HG02678 (cell line): ENCODE results near the gene IRF4.

Experiments
- ATAC-seq: cut with Tn5 transposase; IDR thresholded peaks from one replicate; pipeline ENCODE4 v1.9.1; 2021; ENCODE audit warnings: mild to moderate bottlenecking, moderate library complexity; ENCODE audit not compliant: unreplicated experiment

The IRF4 gene

GRCh38 chr6:436308-437036, 44.9 kb downstream of the IRF4 start:
- ATAC-seq, result no peak

- ATAC-seq, result no peak
Measured at GRCh38 chr6:437037-437392, 45.5 kb downstream of the IRF4 start.

- ATAC-seq, result no peak
Measured at GRCh38 chr6:438634-439170, 47.1 kb downstream of the IRF4 start.

GRCh38 chr6:439641-440167, 48.2 kb downstream of the IRF4 start:
- ATAC-seq, result no peak

GRCh38 chr6:441126-441920, 49.8 kb downstream of the IRF4 start:
- no peak for ATAC-seq

- no peak for ATAC-seq
Measured at GRCh38 chr6:443621-444159, 52.1 kb downstream of the IRF4 start.

GRCh38 chr6:444653-445275, 53.2 kb downstream of the IRF4 start:
- no peak for ATAC-seq

GRCh38 chr6:445571-446417, 54.2 kb downstream of the IRF4 start:
- ATAC-seq, result no peak

GRCh38 chr6:446418-447366, 55.1 kb downstream of the IRF4 start:
- no peak for ATAC-seq

GRCh38 chr6:447381-448165, 56.0 kb downstream of the IRF4 start:
- no peak for ATAC-seq

GRCh38 chr6:448296-449056, 56.9 kb downstream of the IRF4 start:
- ATAC-seq, result no peak

GRCh38 chr6:449057-449430, 57.5 kb downstream of the IRF4 start:
- ATAC-seq, result no peak

- no peak for ATAC-seq
Measured at GRCh38 chr6:449486-450419, 58.2 kb downstream of the IRF4 start.

- ATAC-seq, result no peak
Measured at GRCh38 chr6:451336-451735, 59.8 kb downstream of the IRF4 start.

GRCh38 chr6:451847-452246, 60.3 kb downstream of the IRF4 start:
- no peak for ATAC-seq

GRCh38 chr6:452301-453067, 60.9 kb downstream of the IRF4 start:
- no peak for ATAC-seq
